HG03103 (cell line): ENCODE data around the gene RFX4.
"Not testable (repeated sequence)": the region's sequence is repeated elsewhere in the genome, so short reads cannot be mapped to it uniquely, and the experiment has no call there.

ENCODE experiments used
- ATAC-seq: cut with Tn5 transposase; IDR thresholded peaks from one replicate; pipeline ENCODE4 v1.9.1; 2021; ENCODE audit warnings: low read depth; ENCODE audit not compliant: unreplicated experiment

Gene RFX4

GRCh38 chr12:106588771-106589170 is 6.0 kb downstream of the RFX4 start:
- no peak for ATAC-seq

GRCh38 chr12:106590601-106591000 is 7.8 kb downstream of the RFX4 start:
- no peak for ATAC-seq

DNA sequence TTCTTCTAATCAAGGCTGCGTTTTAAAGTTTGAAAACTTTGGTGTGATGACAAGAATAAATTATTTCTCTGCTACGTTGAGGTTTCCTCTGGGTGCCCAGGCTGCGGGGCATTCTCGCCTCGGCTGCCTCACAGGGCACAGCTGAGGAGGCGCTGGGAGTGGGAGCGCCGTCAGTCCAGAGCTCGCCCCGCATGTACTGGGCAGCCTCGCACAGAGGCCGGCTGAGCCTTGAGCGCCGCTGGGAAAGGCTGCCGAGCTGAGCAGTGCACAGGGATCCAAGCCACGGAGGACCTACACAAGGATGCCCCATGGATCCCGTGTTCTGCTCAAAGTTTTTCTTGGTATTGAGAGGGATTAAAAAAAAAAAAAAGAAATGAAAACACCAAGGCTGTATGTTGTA is 11.6 kb downstream of the RFX4 start:
- ATAC-seq: no peak

- no peak for ATAC-seq
Measured at GRCh38 chr12:106595268-106595667, 12.5 kb downstream of the RFX4 start.

DNA sequence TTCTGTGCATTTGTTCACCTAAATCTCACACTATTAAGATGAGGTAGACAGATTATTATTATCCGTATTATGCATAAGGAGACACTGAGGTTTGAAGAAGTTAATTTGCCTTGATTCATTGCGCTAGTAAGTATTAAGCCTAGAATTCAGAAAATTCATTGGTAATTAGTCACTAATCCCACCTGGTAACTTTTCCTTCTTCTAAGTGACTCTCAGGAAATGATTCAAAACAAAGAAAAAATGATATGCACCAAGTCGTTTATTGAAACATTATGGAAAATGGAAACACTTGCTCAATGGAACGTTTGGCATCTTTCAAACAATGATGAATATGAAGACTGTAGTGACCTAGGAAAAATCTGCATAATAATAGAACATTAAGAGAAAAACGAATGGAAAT is 15.2 kb downstream of the RFX4 start:
- ATAC-seq: no peak

DNA sequence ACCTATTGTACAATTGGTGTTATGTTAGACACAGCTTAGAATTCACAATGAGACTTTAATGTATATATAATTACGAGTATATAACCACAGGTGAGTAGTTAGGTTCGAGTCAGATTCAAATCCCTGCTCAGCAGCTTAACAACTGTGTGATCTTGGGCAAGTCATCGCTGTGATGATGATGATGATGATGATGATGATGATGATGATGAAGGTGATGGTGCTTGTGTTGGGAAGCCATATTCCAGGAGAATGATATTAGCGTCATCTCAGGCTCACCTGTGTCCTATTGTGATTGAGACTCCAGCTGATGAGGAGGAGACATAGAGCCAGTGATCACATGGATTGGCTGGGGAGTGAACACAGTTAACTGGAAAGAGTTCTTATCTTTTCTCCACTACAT is 16.5 kb downstream of the RFX4 start:
- no peak for ATAC-seq

GRCh38 chr12:106600503-106600902 is 17.7 kb downstream of the RFX4 start:
- ATAC-seq: no peak

DNA sequence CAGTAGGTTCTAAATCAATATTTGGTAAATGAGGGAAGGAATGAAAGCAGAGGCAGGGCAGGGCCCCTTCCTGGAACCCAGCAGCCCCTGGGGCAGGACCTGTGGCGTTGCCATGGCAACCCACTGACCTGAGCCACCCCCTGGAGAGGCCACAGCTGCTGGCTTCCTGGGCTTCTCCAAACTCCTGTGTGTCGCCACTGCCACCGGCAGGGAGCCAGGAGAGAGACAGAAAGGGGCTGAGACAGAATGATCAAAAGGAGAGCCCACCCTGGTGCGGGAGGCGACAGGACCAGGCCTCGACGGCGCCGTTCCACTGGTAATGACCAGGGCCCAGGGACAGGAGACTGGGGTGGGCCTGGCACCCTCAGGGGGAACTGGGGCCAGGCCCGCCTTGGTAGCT is 18.2 kb downstream of the RFX4 start:
- no peak for ATAC-seq

DNA sequence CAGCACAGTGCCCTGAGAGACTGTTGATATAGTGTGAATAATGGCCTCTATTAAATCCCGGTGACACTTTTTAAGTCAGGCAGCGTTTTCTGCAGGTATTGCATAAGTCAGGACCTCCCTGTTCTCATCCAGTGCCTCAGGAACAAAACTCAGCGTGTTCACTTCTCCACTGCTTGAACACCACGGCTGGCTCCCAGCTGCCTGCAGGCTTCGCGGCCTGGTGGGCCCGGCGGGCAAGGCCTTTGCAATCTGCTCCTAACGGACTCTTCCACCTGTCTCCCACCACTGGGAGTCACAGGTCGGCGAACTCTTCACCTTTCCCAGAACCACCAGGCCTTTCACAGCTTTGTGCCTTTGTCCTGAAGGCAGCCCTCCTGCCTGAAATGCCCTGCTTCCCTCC is 18.7 kb downstream of the RFX4 start:
- ATAC-seq: no peak

- ATAC-seq: no peak
Measured at GRCh38 chr12:106602076-106602475, 19.3 kb downstream of the RFX4 start.

GRCh38 chr12:106605254-106605653 is 22.4 kb downstream of the RFX4 start:
- ATAC-seq: no peak

GRCh38 chr12:106620588-106620987 is 37.8 kb downstream of the RFX4 start:
- not testable (repeated sequence) for ATAC-seq

DNA sequence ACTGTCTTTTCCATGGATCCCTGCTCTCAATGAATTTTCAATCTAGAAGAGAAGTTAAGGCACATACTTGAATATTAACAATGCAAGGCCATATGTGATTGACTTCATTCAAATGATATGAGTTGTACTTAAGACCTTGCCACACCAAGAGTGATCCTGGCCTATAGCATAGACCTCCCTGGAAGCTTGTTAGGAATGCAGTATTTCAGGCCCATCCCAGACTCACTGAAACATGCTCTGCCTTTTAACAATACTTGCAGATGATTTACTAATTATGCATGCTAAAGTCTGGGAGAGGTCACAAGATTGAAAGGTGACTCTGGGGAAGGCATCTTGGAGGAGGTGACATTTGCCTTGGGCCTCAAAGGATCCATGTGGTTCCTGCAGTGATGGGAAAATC is 43.2 kb downstream of the RFX4 start:
- no peak for ATAC-seq

GRCh38 chr12:106629797-106630659 is 47.2 kb downstream of the RFX4 start:
- no peak for ATAC-seq

GRCh38 chr12:106631150-106631549 is 48.3 kb downstream of the RFX4 start:
- no peak for ATAC-seq

GRCh38 chr12:106631797-106632196 is 49.0 kb downstream of the RFX4 start:
- no peak for ATAC-seq

- ATAC-seq: no peak
Measured at GRCh38 chr12:106632797-106633450, 50.1 kb downstream of the RFX4 start.

DNA sequence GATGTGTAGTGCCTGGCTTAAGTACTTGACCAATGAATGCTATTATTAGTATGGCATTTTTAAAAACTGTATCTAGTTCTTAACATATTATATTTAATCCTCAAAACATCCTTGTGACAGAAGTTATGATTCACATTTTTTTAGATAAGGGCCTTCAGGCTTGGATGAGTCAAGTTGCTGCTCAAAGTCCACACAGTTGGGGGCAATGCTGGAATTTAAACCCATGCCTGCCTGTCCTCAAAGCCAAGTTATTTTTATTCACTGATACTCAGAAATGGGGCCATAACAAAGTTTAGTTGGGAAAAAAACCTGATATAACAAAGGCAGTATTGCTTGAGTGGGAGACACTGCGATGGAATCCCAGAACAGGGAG is 50.6 kb downstream of the RFX4 start:
- ATAC-seq: no peak

GRCh38 chr12:106634206-106634605 is 51.4 kb downstream of the RFX4 start:
- ATAC-seq: no peak

- no peak for ATAC-seq
Measured at GRCh38 chr12:106643000-106643399, 60.2 kb downstream of the RFX4 start.

- no peak for ATAC-seq
Measured at GRCh38 chr12:106644335-106645073, 61.7 kb downstream of the RFX4 start.

GRCh38 chr12:106645074-106645421 is 62.2 kb downstream of the RFX4 start:
- no peak for ATAC-seq
